WTC11 (cell line): Measurements from ENCODE around the gene GOLGA6C. TPM values are rescaled to one million over a fixed set of nuclear protein-coding genes. Genes with fewer than 3 reads are reported as not detected.

Experiments
- ATAC-seq: fragments of 200-7000 bp; cut with Tn5 transposase; 2 replicates; pipeline ENCODE4 v1.10.0; 2021; ENCODE audit warnings: mild to moderate bottlenecking, moderate library complexity
- CTCF ChIA-PET: fragments of 300-600 bp; sonication (Branson Sonifier 250); formaldehyde crosslinking; loops from one replicate; lab custom pipeline; 2021; ENCODE audit warnings: antibody characterized with exemption; lab: Charles Lee
- POLR2A ChIA-PET: fragments of 350-600 bp; sonication (Branson Sonifier 250); formaldehyde crosslinking; loops from one replicate; lab custom pipeline; 2021; ENCODE audit warnings: antibody characterized with exemption; lab: Charles Lee
- DNase-seq: peaks from one replicate; pipeline ENCODE4 v3.0.0; 2021; ENCODE audit warnings: low spot score
- H3K27ac Mint-ChIP-seq: 2 replicates; pipeline ENCODE4 v1.8.0; 2021; ENCODE audit warnings: mixed read lengths
- H3K27me3 Mint-ChIP-seq: 2 replicates; pipeline ENCODE4 v1.8.0; 2021; ENCODE audit warnings: low read depth, mild to moderate bottlenecking, moderate library complexity, mixed read lengths
- H3K36me3 Mint-ChIP-seq: 2 replicates; pipeline ENCODE4 v1.8.0; 2021; ENCODE audit warnings: mixed read lengths
- H3K4me1 Mint-ChIP-seq: 2 replicates; pipeline ENCODE4 v1.8.0; 2022; ENCODE audit warnings: mixed read lengths
- H3K4me3 Mint-ChIP-seq: 2 replicates; pipeline ENCODE4 v1.8.0; 2021; ENCODE audit warnings: mild to moderate bottlenecking, moderate library complexity, mixed read lengths
- H3K9me3 Mint-ChIP-seq: 2 replicates; pipeline ENCODE4 v1.8.0; 2021; ENCODE audit warnings: mixed read lengths
- CBFB ChIP-seq: sonication (generic); formaldehyde crosslinking; IDR thresholded peaks from 2 replicates; pipeline ENCODE4 v1.8.1; 2022; ENCODE audit warnings: mild to moderate bottlenecking, low read depth, missing genetic modification reagents
- CREB1 ChIP-seq: sonication (generic); formaldehyde crosslinking; IDR thresholded peaks from 2 replicates; pipeline ENCODE4 v1.8.0; 2023; ENCODE audit warnings: mild to moderate bottlenecking, missing genetic modification reagents
- IRF2 ChIP-seq: sonication (generic); formaldehyde crosslinking; IDR thresholded peaks from 2 replicates; pipeline ENCODE4 v1.8.0; 2022; ENCODE audit warnings: low read depth, missing genetic modification reagents, borderline replicate concordance
- NR2C2 ChIP-seq: sonication (generic); formaldehyde crosslinking; IDR thresholded peaks from 2 replicates; pipeline ENCODE4 v1.8.0; 2022; ENCODE audit warnings: mild to moderate bottlenecking, missing genetic modification reagents
- OVOL2 ChIP-seq: fragments of 250-450 bp; sonication (Bioruptor Pico); IDR thresholded peaks from 2 replicates; pipeline ENCODE4 v1.9.0; 2021; ENCODE audit warnings: mild to moderate bottlenecking, borderline replicate concordance
- PRRX2 ChIP-seq: fragments of 250-450 bp; sonication (Bioruptor Pico); IDR thresholded peaks from 2 replicates; pipeline ENCODE4 v1.8.0; 2021; ENCODE audit warnings: mild to moderate bottlenecking
- SMAD3 ChIP-seq: sonication (generic); formaldehyde crosslinking; IDR thresholded peaks from 2 replicates; pipeline ENCODE4 v1.8.0; 2022; ENCODE audit warnings: missing genetic modification reagents, mild to moderate bottlenecking, borderline replicate concordance
- SP1 ChIP-seq: sonication (generic); formaldehyde crosslinking; conservative IDR thresholded peaks from 2 replicates; pipeline ENCODE4 v1.8.1; 2022; ENCODE audit warnings: missing genetic modification reagents
- TCF7 ChIP-seq: sonication (generic); formaldehyde crosslinking; IDR thresholded peaks from 2 replicates; pipeline ENCODE4 v1.8.0; 2022; ENCODE audit warnings: mild to moderate bottlenecking, low read depth, missing genetic modification reagents, moderate library complexity
- TEAD4 ChIP-seq: sonication (generic); formaldehyde crosslinking; IDR thresholded peaks from 2 replicates; pipeline ENCODE4 v1.8.0; 2022; ENCODE audit warnings: mild to moderate bottlenecking, missing genetic modification reagents
- ZNF219 ChIP-seq: sonication (generic); formaldehyde crosslinking; IDR thresholded peaks from 2 replicates; pipeline ENCODE4 v1.8.0; 2023; ENCODE audit warnings: missing genetic modification reagents, mild to moderate bottlenecking, borderline replicate concordance
- ZNF232 ChIP-seq: sonication (generic); formaldehyde crosslinking; IDR thresholded peaks from 2 replicates; pipeline ENCODE4 v1.8.0; 2022; ENCODE audit warnings: mild to moderate bottlenecking, missing genetic modification reagents
- total RNA-seq: library from RNA; stranded (reverse); gene quantifications from 3 replicates; pipeline ENCODE4 v1.2.3, GENCODE V29; 2021
- TF ChIP-seq, protein P1 (sequence below): fragments of 200-600 bp; IDR thresholded peaks from 2 replicates; pipeline ENCODE4 v1.8.0; 2022; ENCODE audit warnings: antibody characterized with exemption
- TF ChIP-seq, protein P2 (sequence below): fragments of 250-450 bp; sonication (Bioruptor Pico); IDR thresholded peaks from 2 replicates; pipeline ENCODE4 v1.9.0; 2021; ENCODE audit warnings: mild to moderate bottlenecking, borderline replicate concordance
- TF ChIP-seq, protein P3 (sequence below): fragments of 250-450 bp; sonication (Bioruptor Pico); IDR thresholded peaks from 2 replicates; pipeline ENCODE4 v1.9.0; 2021; ENCODE audit warnings: mild to moderate bottlenecking
- TF ChIP-seq, protein P4 (sequence below): fragments of 250-450 bp; sonication (Bioruptor Pico); IDR thresholded peaks from 2 replicates; pipeline ENCODE4 v2.1.2; 2022; ENCODE audit warnings: mild to moderate bottlenecking, moderate library complexity
- TF ChIP-seq, protein P5 (sequence below): sonication (generic); formaldehyde crosslinking; IDR thresholded peaks from 2 replicates; pipeline ENCODE4 v1.8.0; 2023; ENCODE audit warnings: missing genetic modification reagents
- TF ChIP-seq, protein P6 (sequence below): sonication (generic); formaldehyde crosslinking; IDR thresholded peaks from 2 replicates; pipeline ENCODE4 v1.8.1; 2023; ENCODE audit warnings: mild to moderate bottlenecking, missing genetic modification reagents, moderate library complexity
- TF ChIP-seq, protein P7 (sequence below): sonication (generic); formaldehyde crosslinking; IDR thresholded peaks from 2 replicates; pipeline ENCODE4 v1.8.0; 2022; ENCODE audit warnings: mild to moderate bottlenecking, missing genetic modification reagents

Gene GOLGA6C
- total RNA-seq, 1 experiment from 2014 or later, result 0.52 TPM

DNA sequence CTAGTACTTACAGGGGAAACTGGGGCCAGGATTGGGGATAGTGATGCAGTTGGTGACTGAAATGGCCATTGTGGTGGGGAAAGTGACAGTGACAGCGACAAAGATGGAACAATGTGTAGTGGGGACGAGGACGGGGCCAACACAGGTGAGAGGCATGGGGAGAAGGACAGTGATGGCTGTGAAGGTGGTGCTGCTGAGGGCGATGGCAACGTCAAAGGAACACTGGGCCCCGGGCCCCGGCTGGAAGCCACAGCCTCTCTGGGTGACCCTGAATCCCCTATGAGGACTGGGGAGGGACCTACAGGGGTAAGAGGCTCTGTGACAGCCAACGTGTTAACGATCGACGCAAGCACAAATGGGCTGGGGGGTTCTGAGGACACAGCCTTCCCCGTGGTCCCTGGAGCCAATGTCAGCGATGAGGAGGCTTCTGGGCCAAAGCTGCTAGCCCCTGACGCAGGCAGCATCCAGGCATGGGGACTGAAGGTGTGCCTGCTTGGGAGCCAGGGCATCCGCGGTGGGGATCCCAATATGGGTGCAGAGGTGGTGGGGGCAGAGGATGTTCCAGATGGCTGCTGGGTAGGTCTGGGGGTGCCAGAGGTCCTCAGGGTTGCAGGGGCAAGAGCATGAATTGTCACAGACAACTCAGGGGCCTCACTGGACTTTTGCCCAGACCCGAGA is 25.2 kb upstream of the GOLGA6C start:
- no peak for TF ChIP-seq TEAD4 (CRISPR knock-in tag)
- TF ChIP-seq ZNF219 (CRISPR knock-in tag), result no peak
- TF ChIP-seq SMAD3, result no peak
- TF ChIP-seq, protein P1, sequence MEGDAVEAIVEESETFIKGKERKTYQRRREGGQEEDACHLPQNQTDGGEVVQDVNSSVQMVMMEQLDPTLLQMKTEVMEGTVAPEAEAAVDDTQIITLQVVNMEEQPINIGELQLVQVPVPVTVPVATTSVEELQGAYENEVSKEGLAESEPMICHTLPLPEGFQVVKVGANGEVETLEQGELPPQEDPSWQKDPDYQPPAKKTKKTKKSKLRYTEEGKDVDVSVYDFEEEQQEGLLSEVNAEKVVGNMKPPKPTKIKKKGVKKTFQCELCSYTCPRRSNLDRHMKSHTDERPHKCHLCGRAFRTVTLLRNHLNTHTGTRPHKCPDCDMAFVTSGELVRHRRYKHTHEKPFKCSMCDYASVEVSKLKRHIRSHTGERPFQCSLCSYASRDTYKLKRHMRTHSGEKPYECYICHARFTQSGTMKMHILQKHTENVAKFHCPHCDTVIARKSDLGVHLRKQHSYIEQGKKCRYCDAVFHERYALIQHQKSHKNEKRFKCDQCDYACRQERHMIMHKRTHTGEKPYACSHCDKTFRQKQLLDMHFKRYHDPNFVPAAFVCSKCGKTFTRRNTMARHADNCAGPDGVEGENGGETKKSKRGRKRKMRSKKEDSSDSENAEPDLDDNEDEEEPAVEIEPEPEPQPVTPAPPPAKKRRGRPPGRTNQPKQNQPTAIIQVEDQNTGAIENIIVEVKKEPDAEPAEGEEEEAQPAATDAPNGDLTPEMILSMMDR, result no peak
- no peak for TF ChIP-seq TCF7 (CRISPR knock-in tag)
- no peak for TF ChIP-seq NR2C2 (CRISPR knock-in tag)
- TF ChIP-seq, protein P2, sequence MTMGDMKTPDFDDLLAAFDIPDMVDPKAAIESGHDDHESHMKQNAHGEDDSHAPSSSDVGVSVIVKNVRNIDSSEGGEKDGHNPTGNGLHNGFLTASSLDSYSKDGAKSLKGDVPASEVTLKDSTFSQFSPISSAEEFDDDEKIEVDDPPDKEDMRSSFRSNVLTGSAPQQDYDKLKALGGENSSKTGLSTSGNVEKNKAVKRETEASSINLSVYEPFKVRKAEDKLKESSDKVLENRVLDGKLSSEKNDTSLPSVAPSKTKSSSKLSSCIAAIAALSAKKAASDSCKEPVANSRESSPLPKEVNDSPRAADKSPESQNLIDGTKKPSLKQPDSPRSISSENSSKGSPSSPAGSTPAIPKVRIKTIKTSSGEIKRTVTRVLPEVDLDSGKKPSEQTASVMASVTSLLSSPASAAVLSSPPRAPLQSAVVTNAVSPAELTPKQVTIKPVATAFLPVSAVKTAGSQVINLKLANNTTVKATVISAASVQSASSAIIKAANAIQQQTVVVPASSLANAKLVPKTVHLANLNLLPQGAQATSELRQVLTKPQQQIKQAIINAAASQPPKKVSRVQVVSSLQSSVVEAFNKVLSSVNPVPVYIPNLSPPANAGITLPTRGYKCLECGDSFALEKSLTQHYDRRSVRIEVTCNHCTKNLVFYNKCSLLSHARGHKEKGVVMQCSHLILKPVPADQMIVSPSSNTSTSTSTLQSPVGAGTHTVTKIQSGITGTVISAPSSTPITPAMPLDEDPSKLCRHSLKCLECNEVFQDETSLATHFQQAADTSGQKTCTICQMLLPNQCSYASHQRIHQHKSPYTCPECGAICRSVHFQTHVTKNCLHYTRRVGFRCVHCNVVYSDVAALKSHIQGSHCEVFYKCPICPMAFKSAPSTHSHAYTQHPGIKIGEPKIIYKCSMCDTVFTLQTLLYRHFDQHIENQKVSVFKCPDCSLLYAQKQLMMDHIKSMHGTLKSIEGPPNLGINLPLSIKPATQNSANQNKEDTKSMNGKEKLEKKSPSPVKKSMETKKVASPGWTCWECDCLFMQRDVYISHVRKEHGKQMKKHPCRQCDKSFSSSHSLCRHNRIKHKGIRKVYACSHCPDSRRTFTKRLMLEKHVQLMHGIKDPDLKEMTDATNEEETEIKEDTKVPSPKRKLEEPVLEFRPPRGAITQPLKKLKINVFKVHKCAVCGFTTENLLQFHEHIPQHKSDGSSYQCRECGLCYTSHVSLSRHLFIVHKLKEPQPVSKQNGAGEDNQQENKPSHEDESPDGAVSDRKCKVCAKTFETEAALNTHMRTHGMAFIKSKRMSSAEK (CRISPR knock-in tag), result no peak
- TF ChIP-seq, protein P3, sequence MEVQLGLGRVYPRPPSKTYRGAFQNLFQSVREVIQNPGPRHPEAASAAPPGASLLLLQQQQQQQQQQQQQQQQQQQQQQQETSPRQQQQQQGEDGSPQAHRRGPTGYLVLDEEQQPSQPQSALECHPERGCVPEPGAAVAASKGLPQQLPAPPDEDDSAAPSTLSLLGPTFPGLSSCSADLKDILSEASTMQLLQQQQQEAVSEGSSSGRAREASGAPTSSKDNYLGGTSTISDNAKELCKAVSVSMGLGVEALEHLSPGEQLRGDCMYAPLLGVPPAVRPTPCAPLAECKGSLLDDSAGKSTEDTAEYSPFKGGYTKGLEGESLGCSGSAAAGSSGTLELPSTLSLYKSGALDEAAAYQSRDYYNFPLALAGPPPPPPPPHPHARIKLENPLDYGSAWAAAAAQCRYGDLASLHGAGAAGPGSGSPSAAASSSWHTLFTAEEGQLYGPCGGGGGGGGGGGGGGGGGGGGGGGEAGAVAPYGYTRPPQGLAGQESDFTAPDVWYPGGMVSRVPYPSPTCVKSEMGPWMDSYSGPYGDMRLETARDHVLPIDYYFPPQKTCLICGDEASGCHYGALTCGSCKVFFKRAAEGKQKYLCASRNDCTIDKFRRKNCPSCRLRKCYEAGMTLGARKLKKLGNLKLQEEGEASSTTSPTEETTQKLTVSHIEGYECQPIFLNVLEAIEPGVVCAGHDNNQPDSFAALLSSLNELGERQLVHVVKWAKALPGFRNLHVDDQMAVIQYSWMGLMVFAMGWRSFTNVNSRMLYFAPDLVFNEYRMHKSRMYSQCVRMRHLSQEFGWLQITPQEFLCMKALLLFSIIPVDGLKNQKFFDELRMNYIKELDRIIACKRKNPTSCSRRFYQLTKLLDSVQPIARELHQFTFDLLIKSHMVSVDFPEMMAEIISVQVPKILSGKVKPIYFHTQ (CRISPR knock-in tag), result no peak
- TF ChIP-seq, protein P4, sequence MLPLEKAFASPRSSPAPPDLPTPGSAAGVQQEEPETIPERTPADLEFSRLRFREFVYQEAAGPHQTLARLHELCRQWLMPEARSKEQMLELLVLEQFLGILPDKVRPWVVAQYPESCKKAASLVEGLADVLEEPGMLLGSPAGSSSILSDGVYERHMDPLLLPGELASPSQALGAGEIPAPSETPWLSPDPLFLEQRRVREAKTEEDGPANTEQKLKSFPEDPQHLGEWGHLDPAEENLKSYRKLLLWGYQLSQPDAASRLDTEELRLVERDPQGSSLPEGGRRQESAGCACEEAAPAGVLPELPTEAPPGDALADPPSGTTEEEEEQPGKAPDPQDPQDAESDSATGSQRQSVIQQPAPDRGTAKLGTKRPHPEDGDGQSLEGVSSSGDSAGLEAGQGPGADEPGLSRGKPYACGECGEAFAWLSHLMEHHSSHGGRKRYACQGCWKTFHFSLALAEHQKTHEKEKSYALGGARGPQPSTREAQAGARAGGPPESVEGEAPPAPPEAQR (CRISPR knock-in tag), result no peak
- no peak for TF ChIP-seq IRF2 (CRISPR knock-in tag)
- TF ChIP-seq SP1 (CRISPR knock-in tag), result no peak
- TF ChIP-seq ZNF232 (CRISPR knock-in tag), result no peak
- TF ChIP-seq CBFB (CRISPR knock-in tag), result no peak
- TF ChIP-seq CREB1, result no peak
- TF ChIP-seq OVOL2 (CRISPR knock-in tag), result no peak
- TF ChIP-seq, protein P5, sequence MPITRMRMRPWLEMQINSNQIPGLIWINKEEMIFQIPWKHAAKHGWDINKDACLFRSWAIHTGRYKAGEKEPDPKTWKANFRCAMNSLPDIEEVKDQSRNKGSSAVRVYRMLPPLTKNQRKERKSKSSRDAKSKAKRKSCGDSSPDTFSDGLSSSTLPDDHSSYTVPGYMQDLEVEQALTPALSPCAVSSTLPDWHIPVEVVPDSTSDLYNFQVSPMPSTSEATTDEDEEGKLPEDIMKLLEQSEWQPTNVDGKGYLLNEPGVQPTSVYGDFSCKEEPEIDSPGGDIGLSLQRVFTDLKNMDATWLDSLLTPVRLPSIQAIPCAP, result no peak
- TF ChIP-seq, protein P6, sequence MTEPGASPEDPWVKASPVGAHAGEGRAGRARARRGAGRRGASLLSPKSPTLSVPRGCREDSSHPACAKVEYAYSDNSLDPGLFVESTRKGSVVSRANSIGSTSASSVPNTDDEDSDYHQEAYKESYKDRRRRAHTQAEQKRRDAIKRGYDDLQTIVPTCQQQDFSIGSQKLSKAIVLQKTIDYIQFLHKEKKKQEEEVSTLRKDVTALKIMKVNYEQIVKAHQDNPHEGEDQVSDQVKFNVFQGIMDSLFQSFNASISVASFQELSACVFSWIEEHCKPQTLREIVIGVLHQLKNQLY, result no peak
- TF ChIP-seq PRRX2 (CRISPR knock-in tag), result no peak
- TF ChIP-seq, protein P7, sequence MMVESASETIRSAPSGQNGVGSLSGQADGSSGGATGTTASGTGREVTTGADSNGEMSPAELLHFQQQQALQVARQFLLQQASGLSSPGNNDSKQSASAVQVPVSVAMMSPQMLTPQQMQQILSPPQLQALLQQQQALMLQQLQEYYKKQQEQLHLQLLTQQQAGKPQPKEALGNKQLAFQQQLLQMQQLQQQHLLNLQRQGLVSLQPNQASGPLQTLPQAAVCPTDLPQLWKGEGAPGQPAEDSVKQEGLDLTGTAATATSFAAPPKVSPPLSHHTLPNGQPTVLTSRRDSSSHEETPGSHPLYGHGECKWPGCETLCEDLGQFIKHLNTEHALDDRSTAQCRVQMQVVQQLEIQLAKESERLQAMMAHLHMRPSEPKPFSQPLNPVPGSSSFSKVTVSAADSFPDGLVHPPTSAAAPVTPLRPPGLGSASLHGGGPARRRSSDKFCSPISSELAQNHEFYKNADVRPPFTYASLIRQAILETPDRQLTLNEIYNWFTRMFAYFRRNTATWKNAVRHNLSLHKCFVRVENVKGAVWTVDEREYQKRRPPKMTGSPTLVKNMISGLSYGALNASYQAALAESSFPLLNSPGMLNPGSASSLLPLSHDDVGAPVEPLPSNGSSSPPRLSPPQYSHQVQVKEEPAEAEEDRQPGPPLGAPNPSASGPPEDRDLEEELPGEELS (CRISPR knock-in tag), result no peak
- ChIA-PET CTCF (no interaction called here), POLR2A (no interaction called here)
- H3K36me3 Mint-ChIP-seq, result no peaks in the 10 kb centered on the region
- no peak overlapping the region for H3K4me3 Mint-ChIP-seq
- H3K27me3 Mint-ChIP-seq, result peaks cover 20% of the 10 kb centered on the region
- H3K27ac Mint-ChIP-seq, result no peak overlapping the region
- no peak for DNase-seq
- H3K4me1 Mint-ChIP-seq, result peaks cover 14% of the 10 kb centered on the region
- no peak for ATAC-seq
- H3K9me3 Mint-ChIP-seq, result no peaks in the 10 kb centered on the region
